Neural crest cell (in vitro differentiated cells): Measurements from ENCODE around the gene ARFIP2. TPM values are rescaled to one million over a fixed set of nuclear protein-coding genes. Genes with fewer than 3 reads are reported as not detected.
A peak's percentile ranks its signal among the peaks of the same experiment; 100 is the strongest.

Source experiments
- DNase-seq: peaks from one replicate; pipeline ENCODE4 v3.0.0; 2021; ENCODE audit warnings: low read depth, mixed read lengths, low spot score
- H3K27ac Mint-ChIP-seq: one replicate; pipeline ENCODE4 v1.8.0; 2021; ENCODE audit warnings: mild to moderate bottlenecking, mixed read lengths; ENCODE audit not compliant: unreplicated experiment
- H3K27me3 Mint-ChIP-seq: 2 replicates; pipeline ENCODE4 v1.8.0; 2021; ENCODE audit warnings: low read depth, mild to moderate bottlenecking, mixed read lengths
- H3K36me3 Mint-ChIP-seq: 2 replicates; pipeline ENCODE4 v1.8.0; 2021; ENCODE audit warnings: low read depth, mild to moderate bottlenecking, mixed read lengths
- H3K4me1 Mint-ChIP-seq: 2 replicates; pipeline ENCODE4 v1.8.0; 2021; ENCODE audit warnings: mixed read lengths
- H3K4me3 Mint-ChIP-seq: one replicate; pipeline ENCODE4 v1.8.0; 2021; ENCODE audit warnings: mild to moderate bottlenecking, mixed read lengths
- H3K9me3 Mint-ChIP-seq: 2 replicates; pipeline ENCODE4 v1.8.0; 2021; ENCODE audit warnings: mixed read lengths
- total RNA-seq: library from RNA; stranded (reverse); gene quantifications from 2 replicates; pipeline ENCODE4 v1.2.1, GENCODE V29; 2021
- TF ChIP-seq, protein P1 (sequence below): fragments of 200-600 bp; sonication (generic); conservative IDR thresholded peaks from 2 replicates; pipeline ENCODE4 v1.5.0; 2021; ENCODE audit warnings: antibody characterized with exemption, mild to moderate bottlenecking

Gene ARFIP2
- total RNA-seq, 1 donor from 2014 or later, result 57.1 TPM

DNA sequence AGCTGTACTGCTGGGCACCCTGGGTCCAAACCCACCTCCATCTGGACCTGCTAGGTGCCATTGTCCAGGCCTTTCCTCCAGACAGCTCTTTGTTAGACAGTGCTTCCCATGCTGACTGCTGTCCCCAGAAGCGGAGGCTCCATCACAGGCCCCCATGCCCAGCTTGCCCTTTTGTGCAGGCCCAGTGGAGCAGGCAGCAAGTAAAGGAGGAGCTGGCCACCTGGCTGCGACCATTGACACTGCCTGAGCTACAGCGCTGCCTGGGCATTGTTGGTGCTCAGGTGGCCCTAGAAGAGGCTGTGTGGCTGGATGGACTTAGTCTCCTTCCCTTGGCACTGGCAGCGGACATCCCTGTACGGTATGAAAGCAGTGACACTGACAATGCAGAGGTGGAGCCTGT is 17.4 kb upstream of the ARFIP2 start:
- Mint-ChIP-seq H3K27me3 (no peaks in the 10 kb centered on the region), H3K36me3 (peaks cover 4% of the 10 kb centered on the region), H3K9me3 (no peaks in the 10 kb centered on the region), H3K27ac (no peak overlapping the region), H3K4me1 (no peaks in the 10 kb centered on the region), H3K4me3 (no peak overlapping the region)
- no peak for DNase-seq
- TF ChIP-seq, protein P1, sequence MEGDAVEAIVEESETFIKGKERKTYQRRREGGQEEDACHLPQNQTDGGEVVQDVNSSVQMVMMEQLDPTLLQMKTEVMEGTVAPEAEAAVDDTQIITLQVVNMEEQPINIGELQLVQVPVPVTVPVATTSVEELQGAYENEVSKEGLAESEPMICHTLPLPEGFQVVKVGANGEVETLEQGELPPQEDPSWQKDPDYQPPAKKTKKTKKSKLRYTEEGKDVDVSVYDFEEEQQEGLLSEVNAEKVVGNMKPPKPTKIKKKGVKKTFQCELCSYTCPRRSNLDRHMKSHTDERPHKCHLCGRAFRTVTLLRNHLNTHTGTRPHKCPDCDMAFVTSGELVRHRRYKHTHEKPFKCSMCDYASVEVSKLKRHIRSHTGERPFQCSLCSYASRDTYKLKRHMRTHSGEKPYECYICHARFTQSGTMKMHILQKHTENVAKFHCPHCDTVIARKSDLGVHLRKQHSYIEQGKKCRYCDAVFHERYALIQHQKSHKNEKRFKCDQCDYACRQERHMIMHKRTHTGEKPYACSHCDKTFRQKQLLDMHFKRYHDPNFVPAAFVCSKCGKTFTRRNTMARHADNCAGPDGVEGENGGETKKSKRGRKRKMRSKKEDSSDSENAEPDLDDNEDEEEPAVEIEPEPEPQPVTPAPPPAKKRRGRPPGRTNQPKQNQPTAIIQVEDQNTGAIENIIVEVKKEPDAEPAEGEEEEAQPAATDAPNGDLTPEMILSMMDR, result no peak

- TF ChIP-seq, protein P1, result no peak
- H3K9me3 Mint-ChIP-seq, result no peaks in the 10 kb centered on the region
- H3K27ac Mint-ChIP-seq, result no peak overlapping the region
- no peak for DNase-seq
- no peaks in the 10 kb centered on the region for H3K4me1 Mint-ChIP-seq
- H3K36me3 Mint-ChIP-seq, result peaks cover 4% of the 10 kb centered on the region
- no peaks in the 10 kb centered on the region for H3K27me3 Mint-ChIP-seq
- no peak overlapping the region for H3K4me3 Mint-ChIP-seq
These were observed 17.0 kb upstream of the ARFIP2 start for GRCh38 chr11:6498121-6498520.

DNA sequence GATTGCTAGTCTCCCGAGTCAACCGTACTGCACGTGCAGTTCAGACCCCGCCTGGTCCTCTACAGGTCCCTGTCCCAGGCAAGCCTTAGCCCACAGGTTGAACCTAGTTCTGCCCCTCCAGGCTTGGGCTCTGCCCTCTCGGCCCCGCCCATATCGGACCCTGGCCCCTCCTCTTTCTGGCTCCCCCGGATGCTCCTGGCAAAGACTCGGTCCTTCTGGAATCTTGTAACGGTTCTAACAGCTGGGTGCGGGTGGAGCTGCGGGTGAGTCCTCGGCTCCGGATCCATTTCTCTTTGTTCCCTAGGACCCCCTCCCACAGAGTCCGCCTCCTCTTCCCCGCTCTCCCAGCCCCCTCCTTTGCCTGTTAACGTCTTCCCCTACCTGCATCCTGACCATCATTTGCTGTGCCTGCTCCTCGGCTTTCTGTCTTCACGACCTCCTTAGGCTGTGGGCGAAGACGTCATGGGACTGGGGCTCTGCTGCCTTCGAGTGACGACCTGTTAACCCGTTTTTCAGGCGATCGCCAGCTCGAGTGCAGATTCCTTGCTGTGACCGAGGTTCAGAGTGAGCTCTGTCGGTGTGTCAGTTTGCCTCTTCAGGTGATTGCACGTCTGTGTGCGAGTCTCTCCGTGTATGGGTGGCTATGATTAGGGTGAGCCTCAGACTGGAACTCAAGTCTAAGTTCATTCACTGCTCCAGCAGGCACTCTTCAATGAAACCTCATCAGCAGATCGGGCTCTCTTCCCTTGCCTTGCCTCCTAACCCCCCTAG is 16.1 kb upstream of the ARFIP2 start, which contains the start of gene DNHD1:
Gene DNHD1, plus strand, starts transcription at position 212 of the 771 bp plus-strand sequence. CDS start 936 bp downstream, outside the sequence.
- Mint-ChIP-seq H3K4me3 (no peak within 1 kb of the TSS), H3K4me1 (no peaks in the 10 kb centered on the region), H3K27me3 (no peaks in the 10 kb centered on the region), H3K27ac (peak within 1 kb of the TSS; percentile 1), H3K36me3 (peaks cover 4% of the 10 kb centered on the region), H3K9me3 (no peaks in the 10 kb centered on the region)
- no peak for DNase-seq
- TF ChIP-seq, protein P1, result no peak

- no peak overlapping the region for H3K27ac Mint-ChIP-seq
- no peaks in the 10 kb centered on the region for H3K4me1 Mint-ChIP-seq
- TF ChIP-seq, protein P1, result no peak
- H3K4me3 Mint-ChIP-seq, result no peak overlapping the region
- no peak for DNase-seq
- no peaks in the 10 kb centered on the region for H3K27me3 Mint-ChIP-seq
- H3K36me3 Mint-ChIP-seq, result no peaks in the 10 kb centered on the region
- no peaks in the 10 kb centered on the region for H3K9me3 Mint-ChIP-seq
These were observed 8.2 kb upstream of the ARFIP2 start for GRCh38 chr11:6489306-6489705.

DNA sequence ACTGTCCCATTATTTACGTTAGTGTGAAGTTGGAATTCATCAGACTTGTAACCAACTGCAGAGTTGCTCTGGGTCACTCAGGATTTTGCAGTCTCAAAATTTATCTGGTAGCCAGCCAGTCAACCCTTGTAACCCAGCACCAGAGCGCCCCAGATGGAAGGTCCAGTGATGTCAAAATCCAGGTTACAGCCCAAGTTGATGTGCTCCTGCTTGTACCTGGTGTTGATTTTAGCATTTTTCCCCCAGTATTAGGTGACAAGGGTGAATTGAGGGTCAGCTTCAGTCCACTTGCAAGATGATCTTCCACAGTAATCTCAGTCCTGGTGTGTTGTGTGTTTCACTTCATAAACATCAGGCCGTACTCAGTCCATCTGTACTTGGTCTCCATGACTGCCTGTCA is 7.7 kb upstream of the ARFIP2 start:
- Mint-ChIP-seq H3K9me3 (no peaks in the 10 kb centered on the region), H3K4me1 (no peaks in the 10 kb centered on the region), H3K27ac (no peak overlapping the region), H3K36me3 (no peaks in the 10 kb centered on the region), H3K4me3 (no peak overlapping the region), H3K27me3 (no peaks in the 10 kb centered on the region)
- TF ChIP-seq, protein P1, result no peak
- DNase-seq, result no peak
